Body of pancreas (tissue), 4 donors: Measurements from ENCODE around the gene WEE1. TPM values are rescaled to one million over a fixed set of nuclear protein-coding genes. Genes with fewer than 3 reads are reported as not detected.

Experiments
- ATAC-seq: fragments of 150-250 bp; one replicate; pipeline ENCODE4 v1.9.1; 2016
- DNase-seq, 4 donors: peaks; one replicate each; pipeline ENCODE4 v3.0.0-alpha.2; 2019
- H3K27ac ChIP-seq, 4 donors: fragments of 200-600 bp; sonication (generic); 1 replicate in 3 of 4; 2 replicates in 1 of 4; pipeline versions ENCODE4 v1.5.1 to v1.6.1; 2016 to 2019; ENCODE audit warnings: mild to moderate bottlenecking in 1 of 4, mixed read lengths in 1 of 4, moderate library complexity in 1 of 4
- H3K27me3 ChIP-seq, 2 donors: fragments of 200-600 bp; sonication (generic); one replicate each; pipeline ENCODE4 v1.6.0; 2016; ENCODE audit warnings: mild to moderate bottlenecking in 1 of 2
- H3K36me3 ChIP-seq, 2 donors: fragments of 200-600 bp; sonication (generic); replicated peaks in 1 of 2; 2 replicates each; pipeline ENCODE4 v1.5.1; 2016; ENCODE audit warnings: low read depth in 2 of 2; ENCODE audit not compliant: insufficient read depth in 1 of 2
- H3K4me1 ChIP-seq: fragments of 200-600 bp; sonication (generic); one replicate; pipeline ENCODE4 v1.6.0; 2016
- H3K4me3 ChIP-seq, 2 donors: fragments of 200-600 bp; sonication (generic); 1 replicate in 1 of 2; 2 replicates in 1 of 2; pipeline ENCODE4 v1.5.1; 2016 to 2019
- H3K9me3 ChIP-seq, 3 donors: fragments of 200-600 bp; sonication (generic); 1 replicate in 2 of 3; 2 replicates in 1 of 3; pipeline ENCODE4 v1.5.1; 2016
- CTCF ChIP-seq, 7 experiments: fragments of 450-650 bp in 4 of 7; fragments of 200-600 bp in 3 of 7; sonication (generic) in 3 of 7; IDR thresholded peaks; one replicate each; pipeline ENCODE4 v1.5.1; 2016 to 2019; ENCODE audit warnings: antibody characterized with exemption in 7 of 7
- POLR2A ChIP-seq, 3 donors: fragments of 450-650 bp; IDR thresholded peaks; one replicate each; pipeline ENCODE4 v1.6.1; 2016; ENCODE audit warnings: antibody characterized with exemption in 3 of 3, mild to moderate bottlenecking in 2 of 3
- WGBS, 2 donors: methylation state at CpG; one replicate each; pipeline ENCODE4 v1.1.5; 2017; 5-methylcytosine and 5-hydroxymethylcytosine counted together
- intact Hi-C: fragments of 100-400 bp; cut with DNase I; formaldehyde crosslinking; loops from one replicate; pipeline ENCODE4 v1.15.1; 2023
- total RNA-seq, 2 donors: library from RNA; depleted of rRNA; stranded (reverse); fragments of >200 nt; gene quantifications; one replicate each; pipeline ENCODE4 v1.1.0, GENCODE V29; 2016

WEE1 gene
- total RNA-seq, 2 donors from 2014 or later = 11.2 to 16.8 TPM

- intact Hi-C loops = no loop called here
- Histone ChIP-seq H3K27ac (no peak overlapping the region), H3K4me1 (peaks cover 7% of the 10 kb centered on the region), H3K4me3 (no peak overlapping the region), H3K9me3 (no peaks in the 10 kb centered on the region), H3K27me3 (no peaks in the 10 kb centered on the region), H3K36me3 (peaks cover 0 to 3% of the 10 kb centered on the region in 2 donors)
- TF ChIP-seq CTCF (IDR thresholded peaks at IDR 0.05) (no peak), POLR2A (IDR thresholded peaks at IDR 0.05) (no peak)
- 76 to 77% methylated on average over 12 of the region's 12 CpGs for WGBS, 2 donors
- ATAC-seq (no peak), DNase-seq (no peak)
Measured at GRCh38 chr11:9528573-9529333, 44.7 kb upstream of the WEE1 start.

- Histone ChIP-seq H3K9me3 (no peaks in the 10 kb centered on the region), H3K27ac (peak overlapping the region in 2 of 4 donors; percentile 6 to 12), H3K4me3 (no peak overlapping the region), H3K4me1 (peaks cover 7% of the 10 kb centered on the region), H3K36me3 (peaks cover 0 to 3% of the 10 kb centered on the region in 2 donors), H3K27me3 (no peaks in the 10 kb centered on the region)
- peak; percentile 20 to 70 (median 50) for DNase-seq
- 57 to 65% methylated on average over 2 to 3 of the region's 3 CpGs for WGBS, 2 donors
- no peak for TF ChIP-seq POLR2A (IDR thresholded peaks at IDR 0.05)
- TF ChIP-seq CTCF (IDR thresholded peaks at IDR 0.05) = no peak
- intact Hi-C loops = no loop called here
- peak; percentile 67 for ATAC-seq
Measured at GRCh38 chr11:9529334-9529650, 44.2 kb upstream of the WEE1 start.

GRCh38 chr11:9530020-9530621 lies 43.3 kb upstream of the WEE1 start:
- DNase-seq (no peak), ATAC-seq (no peak)
- peaks cover 7% of the 10 kb centered on the region for H3K4me1 ChIP-seq
- peaks cover 0 to 1% of the 10 kb centered on the region in 2 donors for H3K36me3 ChIP-seq
- no peak overlapping the region for H3K27ac ChIP-seq
- no peak for TF ChIP-seq CTCF (IDR thresholded peaks at IDR 0.05)
- TF ChIP-seq POLR2A (IDR thresholded peaks at IDR 0.05) = no peak
- WGBS, 2 donors = 80% methylated on average over 9 of the region's 9 CpGs
- H3K4me3 ChIP-seq = no peak overlapping the region
- no peaks in the 10 kb centered on the region for H3K9me3 ChIP-seq
- no peaks in the 10 kb centered on the region for H3K27me3 ChIP-seq
- intact Hi-C loops = loop anchor here (10.0 kb wide), 1 partner anchor 85 kb away; no protein-coding TSS in a partner anchor

GRCh38 chr11:9530901-9531625 lies 42.4 kb upstream of the WEE1 start:
- no peaks in the 10 kb centered on the region for H3K36me3 ChIP-seq
- H3K27ac ChIP-seq = no peak overlapping the region
- H3K27me3 ChIP-seq = no peaks in the 10 kb centered on the region
- no peak overlapping the region for H3K4me3 ChIP-seq
- no peaks in the 10 kb centered on the region for H3K9me3 ChIP-seq
- WGBS, 2 donors = 93 to 94% methylated on average over 8 of the region's 8 CpGs
- intact Hi-C loops = loop anchor here (10.0 kb wide), 1 partner anchor 84 kb away; no protein-coding TSS in a partner anchor
- DNase-seq = no peak
- H3K4me1 ChIP-seq = peaks cover 7% of the 10 kb centered on the region
- TF ChIP-seq POLR2A (IDR thresholded peaks at IDR 0.05) (no peak), CTCF (IDR thresholded peaks at IDR 0.05) (no peak)
- no peak for ATAC-seq
